BJ (cell line): ENCODE results near the gene EYA3. TPM values are rescaled to one million over a fixed set of nuclear protein-coding genes. Genes with fewer than 3 reads are reported as not detected.

Experiments
- CTCF ChIA-PET: fragments of 350-600 bp; formaldehyde crosslinking; extraction: SDS; loops from one replicate; lab custom pipeline; 2021; ENCODE audit warnings: antibody characterized with exemption, inconsistent platforms; lab: Yijun Ruan, JAX
- POLR2A ChIA-PET: fragments of 300-600 bp; sonication (Branson Sonifier 250); formaldehyde crosslinking; extraction: SDS; loops from one replicate; lab custom pipeline; 2021; ENCODE audit warnings: antibody characterized with exemption; lab: Charles Lee
- DNase-seq: peaks from one replicate; pipeline ENCODE4 v3.0.0-alpha.2; 2011; ENCODE audit warnings: low read depth
- H3K27me3 ChIP-seq: 2 replicates; pipeline ENCODE4 v1.6.0; 2011; ENCODE audit warnings: low read length; ENCODE audit not compliant: control insufficient read depth, insufficient read depth
- H3K36me3 ChIP-seq: 2 replicates; pipeline ENCODE4 v1.5.1; 2011; ENCODE audit warnings: low read length; ENCODE audit not compliant: control insufficient read depth, insufficient read depth
- H3K4me3 ChIP-seq: 2 replicates; pipeline ENCODE4 v1.5.1; 2011; ENCODE audit warnings: low read depth, mild to moderate bottlenecking, control low read depth, low read length
- CTCF ChIP-seq: IDR thresholded peaks from 2 replicates; pipeline ENCODE4 v1.5.1; 2011; ENCODE audit warnings: low read depth, mild to moderate bottlenecking, control low read depth, inconsistent platforms, low read length, moderate library complexity; ENCODE audit not compliant: insufficient read depth
- polyA plus RNA-seq: library from polyadenylated mRNA; depleted of rRNA; stranded (reverse); fragments of >200 nt; gene quantifications from 2 replicates; pipeline ENCODE4 v1.2.3, GENCODE V29; 2011

EYA3 gene
- polyA plus RNA-seq, 1 experiment: 8.6 TPM

GRCh38 chr1:28071813-28072212 lies 16.6 kb downstream of the EYA3 start:
- ChIA-PET POLR2A (no interaction called here), CTCF (interaction anchor here (0.7 kb wide), 1 partner anchor 12 kb away, joined by 3 read pairs; no protein-coding TSS in a partner anchor)
- H3K4me3 ChIP-seq: no peak overlapping the region
- no peak for DNase-seq
- H3K27me3 ChIP-seq: no peaks in the 10 kb centered on the region
- no peak for TF ChIP-seq CTCF
- no peaks in the 10 kb centered on the region for H3K36me3 ChIP-seq

- Histone ChIP-seq H3K4me3 (no peak overlapping the region), H3K36me3 (no peaks in the 10 kb centered on the region), H3K27me3 (no peaks in the 10 kb centered on the region)
- ChIA-PET POLR2A (no interaction called here), CTCF (interaction anchor here (0.6 kb wide), 1 partner anchor 400 kb away, joined by 3 read pairs; no protein-coding TSS in a partner anchor)
- no peak for DNase-seq
- no peak for TF ChIP-seq CTCF
These were observed 17.5 kb downstream of the EYA3 start for GRCh38 chr1:28070725-28071593.

GRCh38 chr1:28067523-28068090 lies 20.8 kb downstream of the EYA3 start:
- DNase-seq: no peak
- Histone ChIP-seq H3K4me3 (no peak overlapping the region), H3K27me3 (no peaks in the 10 kb centered on the region), H3K36me3 (no peaks in the 10 kb centered on the region; the same call in 1 of the 2 replicates)
- no peak for TF ChIP-seq CTCF
- CTCF ChIA-PET: interaction anchor here (0.6 kb wide), 1 partner anchor 64 kb away, joined by 3 read pairs; no protein-coding TSS in a partner anchor
- POLR2A ChIA-PET: interaction anchor here (0.6 kb wide), 1 partner anchor 21 kb away, joined by 3 read pairs; the partner anchor contains the start of gene EYA3

- H3K4me3 ChIP-seq: no peak overlapping the region
- ChIA-PET CTCF (no interaction called here), POLR2A (no interaction called here)
- H3K36me3 ChIP-seq: no peaks in the 10 kb centered on the region; the same call in 1 of the 2 replicates
- DNase-seq: no peak
- no peaks in the 10 kb centered on the region for H3K27me3 ChIP-seq
- TF ChIP-seq CTCF: no peak
These were observed 21.8 kb downstream of the EYA3 start for GRCh38 chr1:28066393-28067154.

- no peak for TF ChIP-seq CTCF
- H3K4me3 ChIP-seq: no peak overlapping the region
- no peak for DNase-seq
- no peaks in the 10 kb centered on the region; the same call in 1 of the 2 replicates for H3K36me3 ChIP-seq
- ChIA-PET POLR2A (no interaction called here), CTCF (interaction anchor here (1.2 kb wide), 1 partner anchor 8 kb away, joined by 3 read pairs; no protein-coding TSS in a partner anchor)
- no peaks in the 10 kb centered on the region for H3K27me3 ChIP-seq
These were observed 24.3 kb downstream of the EYA3 start for GRCh38 chr1:28064064-28064463.
